ENCODE results near the gene CAMK1. TPM values are rescaled to one million over a fixed set of nuclear protein-coding genes. Genes with fewer than 3 reads are reported as not detected.

CAMK1 gene
- total and polyA plus RNA-seq, 4 donors = 13.8 to 20.1 (median 16.7) TPM

DNA sequence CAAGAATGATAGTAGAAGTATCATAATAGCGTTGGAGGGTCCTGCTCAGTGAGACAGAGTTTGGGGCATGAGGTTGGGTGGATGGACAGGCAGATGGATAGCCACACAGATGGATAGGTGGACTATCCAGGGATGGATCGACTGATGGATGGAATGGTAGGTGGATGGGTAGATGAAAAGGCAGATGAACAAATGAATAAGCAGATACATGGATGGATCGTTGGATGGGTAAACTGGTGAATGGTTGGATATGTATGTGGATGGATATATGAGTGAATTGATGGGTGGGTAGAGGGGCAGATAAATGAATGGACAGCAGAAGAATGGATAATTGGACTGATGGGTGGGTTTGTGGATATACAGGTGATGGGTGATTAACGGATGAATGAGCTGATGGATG, 56.6 kb downstream of the CAMK1 start:
- Histone ChIP-seq H3K9ac (ENCODE audit: low read depth in 1 of 2, low read length in 2 of 2) (no peak overlapping the region), H3K27ac (ENCODE audit: low read depth in 1 of 2, low read length in 2 of 2) (no peak overlapping the region), H3K4me1 (ENCODE audit: control insufficient read depth in 4 of 4, insufficient read depth in 4 of 4, low read length in 3 of 4) (no peaks in the 10 kb centered on the region), H3K27me3 (ENCODE audit: control insufficient read depth in 4 of 4, insufficient read depth in 4 of 4, low read length in 3 of 4) (no peaks in the 10 kb centered on the region), H3K36me3 (ENCODE audit: control insufficient read depth in 4 of 4, insufficient read depth in 3 of 4, low read depth in 1 of 4, low read length in 3 of 4) (no peaks in the 10 kb centered on the region), H3K9me3 (ENCODE audit: control insufficient read depth in 4 of 4, low read length in 3 of 4) (no peaks in the 10 kb centered on the region), H3K4me3 (ENCODE audit: low read depth in 1 of 3, low read length in 3 of 3) (no peak overlapping the region)
- 79% methylated on average over 4 of the region's 4 CpGs for WGBS
- TF ChIP-seq, protein P1, sequence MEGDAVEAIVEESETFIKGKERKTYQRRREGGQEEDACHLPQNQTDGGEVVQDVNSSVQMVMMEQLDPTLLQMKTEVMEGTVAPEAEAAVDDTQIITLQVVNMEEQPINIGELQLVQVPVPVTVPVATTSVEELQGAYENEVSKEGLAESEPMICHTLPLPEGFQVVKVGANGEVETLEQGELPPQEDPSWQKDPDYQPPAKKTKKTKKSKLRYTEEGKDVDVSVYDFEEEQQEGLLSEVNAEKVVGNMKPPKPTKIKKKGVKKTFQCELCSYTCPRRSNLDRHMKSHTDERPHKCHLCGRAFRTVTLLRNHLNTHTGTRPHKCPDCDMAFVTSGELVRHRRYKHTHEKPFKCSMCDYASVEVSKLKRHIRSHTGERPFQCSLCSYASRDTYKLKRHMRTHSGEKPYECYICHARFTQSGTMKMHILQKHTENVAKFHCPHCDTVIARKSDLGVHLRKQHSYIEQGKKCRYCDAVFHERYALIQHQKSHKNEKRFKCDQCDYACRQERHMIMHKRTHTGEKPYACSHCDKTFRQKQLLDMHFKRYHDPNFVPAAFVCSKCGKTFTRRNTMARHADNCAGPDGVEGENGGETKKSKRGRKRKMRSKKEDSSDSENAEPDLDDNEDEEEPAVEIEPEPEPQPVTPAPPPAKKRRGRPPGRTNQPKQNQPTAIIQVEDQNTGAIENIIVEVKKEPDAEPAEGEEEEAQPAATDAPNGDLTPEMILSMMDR (IDR thresholded peaks at IDR 0.05; ENCODE audit: low read depth, low read length, missing input control) = no peak
- TF ChIP-seq FOXA1 (IDR thresholded peaks at IDR 0.05) (no peak), HNF4G (IDR thresholded peaks at IDR 0.05) (no peak), SP1 (IDR thresholded peaks at IDR 0.05) (no peak), GABPA (IDR thresholded peaks at IDR 0.05 in 1 of 2, conservative IDR thresholded peaks at IDR 0.05 in 1 of 2) (no peak), FOXA2 (IDR thresholded peaks at IDR 0.05) (no peak), TAF1 (conservative IDR thresholded peaks at IDR 0.05) (no peak)
- TF ChIP-seq, protein P2, sequence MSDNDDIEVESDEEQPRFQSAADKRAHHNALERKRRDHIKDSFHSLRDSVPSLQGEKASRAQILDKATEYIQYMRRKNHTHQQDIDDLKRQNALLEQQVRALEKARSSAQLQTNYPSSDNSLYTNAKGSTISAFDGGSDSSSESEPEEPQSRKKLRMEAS (IDR thresholded peaks at IDR 0.05) = no peak
- DNase-seq (ENCODE audit: low spot score) = no peak

DNA sequence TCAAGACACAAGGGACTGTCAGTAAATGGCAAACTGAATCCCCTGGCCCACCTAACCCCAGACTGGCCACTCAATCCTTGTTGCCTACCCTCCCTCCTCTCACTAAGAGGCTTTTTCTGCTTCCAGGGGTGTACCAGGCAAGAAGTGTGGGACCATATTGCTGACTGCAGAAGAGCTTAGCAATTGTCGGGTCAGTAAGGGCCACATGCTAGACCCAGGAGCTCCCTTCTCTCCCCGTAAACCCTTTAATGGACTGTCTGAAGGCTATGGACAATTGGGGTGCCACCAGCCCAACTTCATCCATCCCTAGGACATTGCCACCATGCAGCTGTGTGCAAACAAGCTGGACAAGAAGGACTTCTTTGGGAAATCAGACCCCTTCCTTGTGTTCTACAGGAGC, 57.3 kb downstream of the CAMK1 start:
- Histone ChIP-seq H3K36me3 (ENCODE audit: control insufficient read depth in 4 of 4, insufficient read depth in 3 of 4, low read depth in 1 of 4, low read length in 3 of 4) (no peaks in the 10 kb centered on the region), H3K27ac (ENCODE audit: low read depth in 1 of 2, low read length in 2 of 2) (no peak overlapping the region), H3K9ac (ENCODE audit: low read depth in 1 of 2, low read length in 2 of 2) (no peak overlapping the region), H3K27me3 (ENCODE audit: control insufficient read depth in 4 of 4, insufficient read depth in 4 of 4, low read length in 3 of 4) (no peaks in the 10 kb centered on the region), H3K4me3 (ENCODE audit: low read depth in 1 of 3, low read length in 3 of 3) (no peak overlapping the region), H3K4me1 (ENCODE audit: control insufficient read depth in 4 of 4, insufficient read depth in 4 of 4, low read length in 3 of 4) (no peaks in the 10 kb centered on the region), H3K9me3 (ENCODE audit: control insufficient read depth in 4 of 4, low read length in 3 of 4) (no peaks in the 10 kb centered on the region)
- no peak for DNase-seq (ENCODE audit: low spot score)
- TF ChIP-seq, protein P3, sequence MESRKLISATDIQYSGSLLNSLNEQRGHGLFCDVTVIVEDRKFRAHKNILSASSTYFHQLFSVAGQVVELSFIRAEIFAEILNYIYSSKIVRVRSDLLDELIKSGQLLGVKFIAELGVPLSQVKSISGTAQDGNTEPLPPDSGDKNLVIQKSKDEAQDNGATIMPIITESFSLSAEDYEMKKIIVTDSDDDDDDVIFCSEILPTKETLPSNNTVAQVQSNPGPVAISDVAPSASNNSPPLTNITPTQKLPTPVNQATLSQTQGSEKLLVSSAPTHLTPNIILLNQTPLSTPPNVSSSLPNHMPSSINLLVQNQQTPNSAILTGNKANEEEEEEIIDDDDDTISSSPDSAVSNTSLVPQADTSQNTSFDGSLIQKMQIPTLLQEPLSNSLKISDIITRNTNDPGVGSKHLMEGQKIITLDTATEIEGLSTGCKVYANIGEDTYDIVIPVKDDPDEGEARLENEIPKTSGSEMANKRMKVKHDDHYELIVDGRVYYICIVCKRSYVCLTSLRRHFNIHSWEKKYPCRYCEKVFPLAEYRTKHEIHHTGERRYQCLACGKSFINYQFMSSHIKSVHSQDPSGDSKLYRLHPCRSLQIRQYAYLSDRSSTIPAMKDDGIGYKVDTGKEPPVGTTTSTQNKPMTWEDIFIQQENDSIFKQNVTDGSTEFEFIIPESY (IDR thresholded peaks at IDR 0.05) = no peak
- TF ChIP-seq, protein P2 (IDR thresholded peaks at IDR 0.05) = no peak
- no peak for TF ChIP-seq FOXA1 (IDR thresholded peaks at IDR 0.05)
- 80% methylated on average over 2 of the region's 2 CpGs for WGBS

DNA sequence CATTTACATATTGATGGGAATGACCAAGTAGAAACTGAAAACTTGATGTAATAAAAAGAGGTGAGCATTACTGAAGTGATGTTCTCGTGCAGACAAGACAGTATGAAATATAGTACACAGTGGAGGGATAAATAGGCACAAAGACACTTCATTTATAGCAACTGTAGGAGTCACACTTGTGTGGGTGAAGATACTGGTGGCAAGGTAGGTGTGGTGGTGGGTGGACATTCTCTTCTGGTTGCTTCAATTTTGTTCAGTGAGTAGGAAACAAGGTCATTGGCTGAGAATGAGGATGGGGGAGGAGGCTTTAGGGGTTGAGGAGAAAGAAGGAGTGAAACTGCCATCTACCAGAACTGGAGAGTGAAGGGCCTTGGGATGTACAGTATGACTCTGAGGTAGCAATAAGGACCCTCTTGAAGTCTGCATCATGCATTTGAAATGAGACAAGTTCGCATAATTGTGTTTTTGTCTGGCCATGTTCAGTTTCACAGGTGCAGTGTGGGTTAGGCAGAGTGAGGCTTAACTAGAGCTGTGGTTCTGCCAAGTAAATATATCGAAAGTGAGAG, 59.5 kb downstream of the CAMK1 start:
- no peaks in the 10 kb centered on the region for H3K27me3 ChIP-seq (ENCODE audit: control insufficient read depth in 4 of 4, insufficient read depth in 4 of 4, low read length in 3 of 4)
- H3K4me1 ChIP-seq (ENCODE audit: control insufficient read depth in 4 of 4, insufficient read depth in 4 of 4, low read length in 3 of 4) = no peaks in the 10 kb centered on the region
- WGBS = 72% methylated on average over 3 of the region's 3 CpGs
- no peak for DNase-seq (ENCODE audit: low spot score)
- no peaks in the 10 kb centered on the region for H3K9me3 ChIP-seq (ENCODE audit: control insufficient read depth in 4 of 4, low read length in 3 of 4)
- no peaks in the 10 kb centered on the region for H3K36me3 ChIP-seq (ENCODE audit: control insufficient read depth in 4 of 4, insufficient read depth in 3 of 4, low read depth in 1 of 4, low read length in 3 of 4)
- no peak overlapping the region for H3K4me3 ChIP-seq (ENCODE audit: low read depth in 1 of 3, low read length in 3 of 3)
- no peak overlapping the region for H3K27ac ChIP-seq (ENCODE audit: low read depth in 1 of 2, low read length in 2 of 2)
- H3K9ac ChIP-seq (ENCODE audit: low read depth in 1 of 2, low read length in 2 of 2) = no peak overlapping the region
- TF ChIP-seq HNF4G (IDR thresholded peaks at IDR 0.05) (no peak), RXRA (IDR thresholded peaks at IDR 0.05) (no peak), HNF4A (conservative IDR thresholded peaks at IDR 0.05) (no peak), RAD21 (IDR thresholded peaks at IDR 0.05) (no peak), FOXA2 (IDR thresholded peaks at IDR 0.05) (no peak)
- TF ChIP-seq, protein P1 (IDR thresholded peaks at IDR 0.05; ENCODE audit: low read depth, low read length, missing input control) = no peak
- TF ChIP-seq, protein P3 (IDR thresholded peaks at IDR 0.05) = no peak
- TF ChIP-seq, protein P4, sequence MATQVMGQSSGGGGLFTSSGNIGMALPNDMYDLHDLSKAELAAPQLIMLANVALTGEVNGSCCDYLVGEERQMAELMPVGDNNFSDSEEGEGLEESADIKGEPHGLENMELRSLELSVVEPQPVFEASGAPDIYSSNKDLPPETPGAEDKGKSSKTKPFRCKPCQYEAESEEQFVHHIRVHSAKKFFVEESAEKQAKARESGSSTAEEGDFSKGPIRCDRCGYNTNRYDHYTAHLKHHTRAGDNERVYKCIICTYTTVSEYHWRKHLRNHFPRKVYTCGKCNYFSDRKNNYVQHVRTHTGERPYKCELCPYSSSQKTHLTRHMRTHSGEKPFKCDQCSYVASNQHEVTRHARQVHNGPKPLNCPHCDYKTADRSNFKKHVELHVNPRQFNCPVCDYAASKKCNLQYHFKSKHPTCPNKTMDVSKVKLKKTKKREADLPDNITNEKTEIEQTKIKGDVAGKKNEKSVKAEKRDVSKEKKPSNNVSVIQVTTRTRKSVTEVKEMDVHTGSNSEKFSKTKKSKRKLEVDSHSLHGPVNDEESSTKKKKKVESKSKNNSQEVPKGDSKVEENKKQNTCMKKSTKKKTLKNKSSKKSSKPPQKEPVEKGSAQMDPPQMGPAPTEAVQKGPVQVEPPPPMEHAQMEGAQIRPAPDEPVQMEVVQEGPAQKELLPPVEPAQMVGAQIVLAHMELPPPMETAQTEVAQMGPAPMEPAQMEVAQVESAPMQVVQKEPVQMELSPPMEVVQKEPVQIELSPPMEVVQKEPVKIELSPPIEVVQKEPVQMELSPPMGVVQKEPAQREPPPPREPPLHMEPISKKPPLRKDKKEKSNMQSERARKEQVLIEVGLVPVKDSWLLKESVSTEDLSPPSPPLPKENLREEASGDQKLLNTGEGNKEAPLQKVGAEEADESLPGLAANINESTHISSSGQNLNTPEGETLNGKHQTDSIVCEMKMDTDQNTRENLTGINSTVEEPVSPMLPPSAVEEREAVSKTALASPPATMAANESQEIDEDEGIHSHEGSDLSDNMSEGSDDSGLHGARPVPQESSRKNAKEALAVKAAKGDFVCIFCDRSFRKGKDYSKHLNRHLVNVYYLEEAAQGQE (IDR thresholded peaks at IDR 0.05) = no peak

Measured in liver (tissue), 9 donors.